HG02763 (cell line): ENCODE results near the gene NELL1.

ENCODE experiments used
- ATAC-seq: cut with Tn5 transposase; IDR thresholded peaks from one replicate; pipeline ENCODE4 v1.9.1; 2021; ENCODE audit warnings: mild to moderate bottlenecking, moderate library complexity; ENCODE audit not compliant: unreplicated experiment

NELL1 gene

DNA sequence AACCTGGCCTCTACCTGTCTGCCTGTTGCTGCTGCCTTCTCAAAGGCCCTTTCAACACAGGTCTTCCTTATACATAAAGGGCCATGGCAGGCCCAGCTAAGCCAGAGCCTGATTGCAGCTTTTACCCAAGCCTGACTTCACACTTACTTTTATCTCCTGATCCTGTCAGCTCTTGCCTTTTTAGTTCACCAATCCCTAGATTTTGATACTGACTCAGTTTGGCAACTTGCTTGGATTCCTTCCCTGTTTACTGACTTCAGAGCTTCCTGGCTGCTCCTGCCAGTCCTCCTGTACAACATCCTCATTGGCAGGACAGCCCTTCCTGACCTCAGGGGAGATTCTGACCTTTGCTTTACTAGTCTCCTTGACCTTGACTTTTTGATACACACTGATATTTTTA lies 195.2 kb downstream of the NELL1 start:
- no peak for ATAC-seq

DNA sequence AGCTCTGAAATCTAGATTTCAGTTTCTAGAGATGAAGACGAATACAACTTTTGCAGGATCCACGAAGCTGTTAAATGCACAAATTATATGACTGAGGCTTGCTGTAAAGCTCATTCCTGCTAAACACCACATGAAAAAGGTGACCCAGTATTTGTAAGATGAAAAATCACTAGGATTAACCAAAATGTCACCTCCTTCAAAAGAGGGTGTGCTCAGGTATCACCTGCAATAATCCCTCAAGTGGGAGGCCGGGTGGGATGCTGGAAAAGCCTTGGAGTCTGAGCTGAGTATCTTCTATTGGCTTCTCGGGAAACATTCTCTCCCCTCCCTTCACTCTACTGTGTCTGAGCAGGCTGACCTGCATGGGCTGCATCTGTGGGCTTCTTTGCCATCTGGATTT lies 195.8 kb downstream of the NELL1 start:
- no peak for ATAC-seq

DNA sequence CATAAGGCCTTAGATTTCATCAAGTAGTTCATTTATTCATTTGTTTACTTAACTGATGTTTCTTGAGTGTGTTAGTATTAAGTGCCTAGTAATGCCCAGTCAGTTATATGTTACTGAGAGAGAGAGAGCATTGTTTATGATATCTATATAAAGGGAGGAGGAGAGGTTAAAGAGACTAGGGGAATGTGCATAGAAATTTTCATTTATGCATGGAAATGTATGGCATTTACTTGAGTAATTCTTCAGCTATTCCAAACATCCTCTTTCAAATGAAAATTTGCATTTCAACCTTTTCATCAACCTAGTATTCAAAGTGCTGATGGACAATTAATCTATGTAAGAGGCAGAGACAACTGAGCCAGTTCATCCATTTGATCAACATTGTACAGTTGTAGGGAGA lies 199.7 kb downstream of the NELL1 start:
- ATAC-seq = no peak

DNA sequence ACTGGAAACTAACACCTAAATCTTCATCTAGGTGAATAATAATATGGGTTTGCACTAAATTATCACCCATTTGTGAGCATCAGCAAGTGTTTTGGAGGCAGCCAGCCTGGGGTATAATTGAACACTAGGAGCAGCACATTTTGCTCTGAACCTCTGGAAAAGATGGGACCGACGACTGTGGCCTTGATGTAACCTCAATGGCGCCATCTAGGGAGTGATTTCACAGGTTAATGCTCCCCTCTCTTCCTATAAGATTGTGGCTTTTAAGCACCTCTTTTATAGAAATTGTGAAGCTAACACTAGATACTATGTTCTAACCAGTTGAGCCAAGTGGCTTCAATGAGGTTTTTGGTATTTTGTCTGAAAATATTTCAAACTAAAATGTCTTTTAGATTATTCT lies 203.7 kb downstream of the NELL1 start:
- ATAC-seq = no peak

DNA sequence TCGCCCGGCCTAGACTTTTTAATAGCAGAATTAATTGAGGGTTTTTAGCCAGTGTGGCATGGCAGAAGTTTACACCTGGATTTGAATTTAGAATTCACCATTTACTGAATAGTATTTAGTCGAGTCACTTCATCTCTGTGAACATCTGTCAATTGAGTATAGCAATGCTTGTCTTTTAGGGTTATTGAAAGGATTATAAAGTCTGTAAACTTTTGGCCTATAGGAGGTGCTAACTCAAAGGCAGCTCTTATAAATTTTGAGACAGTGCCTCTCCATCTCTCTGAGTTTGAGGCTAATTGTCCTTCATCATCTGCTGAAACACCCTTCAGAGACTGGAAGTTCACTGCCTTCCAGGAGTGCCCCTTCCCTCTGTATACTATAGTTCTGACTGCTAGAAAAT lies 205.0 kb downstream of the NELL1 start:
- ATAC-seq = no peak

DNA sequence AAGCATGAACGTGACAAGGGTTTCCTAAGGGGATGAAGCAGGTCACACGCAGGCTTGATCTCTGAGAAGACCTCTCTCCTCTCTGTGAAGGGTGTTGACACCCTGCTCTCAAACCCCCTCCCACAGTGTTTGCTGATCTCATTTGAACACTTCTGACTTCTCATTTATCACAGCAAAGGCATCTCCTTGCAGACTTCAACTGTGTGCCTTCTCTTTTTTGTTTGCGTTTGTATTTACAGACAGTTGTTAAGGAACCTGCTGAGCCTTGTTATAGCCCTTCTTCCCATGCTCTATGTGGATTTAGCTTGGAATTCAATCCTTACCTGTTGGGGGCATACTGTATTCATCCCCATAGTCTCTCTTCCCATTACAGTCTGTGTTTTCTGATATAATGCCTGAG lies 206.5 kb downstream of the NELL1 start:
- no peak for ATAC-seq

DNA sequence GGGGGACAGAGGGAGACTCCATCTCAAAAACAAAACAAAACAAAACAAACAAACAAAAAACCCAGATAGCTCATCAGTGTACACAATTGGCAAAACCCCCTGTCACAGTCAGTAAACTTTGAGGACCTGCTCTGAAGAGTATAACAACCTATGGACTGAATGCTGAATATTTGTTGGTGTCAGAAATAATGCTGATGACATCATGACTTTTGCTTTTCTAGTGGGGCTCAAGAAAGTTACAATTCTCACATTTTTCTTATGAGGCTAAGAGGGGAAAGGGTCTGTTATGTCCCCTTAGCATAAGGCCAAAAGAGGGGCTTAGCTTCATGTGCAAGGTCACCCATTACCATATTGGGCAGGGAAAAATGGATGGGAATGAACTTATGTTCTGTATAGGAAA lies 207.4 kb downstream of the NELL1 start:
- ATAC-seq = no peak

GRCh38 chr11:20880094-20880493 lies 210.7 kb downstream of the NELL1 start:
- ATAC-seq = no peak

- no peak for ATAC-seq
Measured at GRCh38 chr11:20881328-20882079, 212.1 kb downstream of the NELL1 start.

DNA sequence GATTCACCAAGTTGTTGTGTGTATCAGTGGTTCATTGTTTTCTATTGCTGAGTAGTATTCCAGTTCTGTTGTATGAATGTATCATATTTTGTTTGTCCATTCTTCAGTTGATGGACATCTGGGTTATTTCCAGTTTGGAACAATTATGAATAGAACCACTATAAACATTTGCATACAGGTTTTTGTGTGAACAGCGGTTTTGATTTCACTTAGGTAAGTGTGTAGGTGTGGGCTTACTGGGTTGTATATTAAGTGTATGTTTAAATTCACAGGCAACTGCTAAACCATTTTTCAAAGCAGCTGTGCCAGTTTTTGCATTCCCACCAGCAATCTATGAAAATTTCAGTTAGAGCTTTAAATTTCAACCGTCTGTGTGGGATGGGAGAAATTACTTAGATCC lies 217.8 kb downstream of the NELL1 start:
- no peak for ATAC-seq

DNA sequence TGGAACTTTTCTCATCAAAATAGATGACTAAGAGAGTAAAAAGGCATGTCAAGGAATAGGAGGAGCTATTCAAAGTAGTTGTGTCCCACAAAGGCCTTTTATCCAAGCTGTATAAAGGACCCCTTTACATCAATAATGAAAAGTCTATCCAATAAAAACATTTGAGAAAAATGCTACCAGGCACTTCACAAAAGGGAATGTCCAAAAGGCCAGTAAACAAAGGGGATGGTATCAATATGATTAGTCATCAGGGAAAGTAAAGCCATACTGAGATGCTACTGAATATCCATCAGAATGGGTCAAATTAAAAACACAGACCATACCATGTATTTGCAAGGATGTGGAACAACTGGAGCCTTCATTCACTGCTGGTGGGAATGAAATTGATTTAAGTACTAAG lies 224.9 kb downstream of the NELL1 start:
- no peak for ATAC-seq

DNA sequence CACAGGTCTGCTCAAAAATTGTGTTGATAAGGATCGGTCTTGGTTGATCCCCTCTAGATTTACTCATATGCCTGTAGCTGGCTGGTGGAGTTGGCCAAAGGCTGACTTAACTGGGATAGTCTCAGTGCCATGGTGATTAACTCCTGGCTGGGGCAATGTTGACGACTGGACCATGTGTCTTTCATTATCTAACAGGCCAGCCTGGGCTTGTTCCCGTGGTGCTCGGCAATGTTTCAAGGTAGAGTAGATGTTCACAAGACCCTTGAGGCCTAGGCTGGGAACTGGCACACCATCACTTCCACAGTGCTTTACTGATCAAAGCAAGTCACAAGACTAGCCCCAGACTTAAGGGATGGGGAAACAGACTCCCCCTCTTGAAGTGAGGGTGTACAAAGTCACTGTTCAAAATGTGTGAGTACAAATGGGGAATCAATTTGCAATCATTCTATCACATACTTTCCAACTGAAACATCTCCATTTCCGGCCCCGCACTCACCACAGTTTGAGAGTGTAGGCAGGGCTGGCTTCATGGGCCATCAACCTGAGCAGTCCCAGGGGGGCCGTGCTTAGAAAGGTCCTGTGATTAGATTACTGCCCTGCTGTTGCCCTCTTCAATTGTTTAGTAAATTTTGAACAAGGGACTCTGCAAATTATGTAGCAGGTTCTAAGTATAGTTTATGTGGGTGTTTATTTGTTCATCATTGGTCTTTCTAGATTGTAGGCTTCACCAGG lies 240.8 kb downstream of the NELL1 start:
- ATAC-seq = no peak

- no peak for ATAC-seq
Measured at GRCh38 chr11:20910733-20911132, 241.3 kb downstream of the NELL1 start.

DNA sequence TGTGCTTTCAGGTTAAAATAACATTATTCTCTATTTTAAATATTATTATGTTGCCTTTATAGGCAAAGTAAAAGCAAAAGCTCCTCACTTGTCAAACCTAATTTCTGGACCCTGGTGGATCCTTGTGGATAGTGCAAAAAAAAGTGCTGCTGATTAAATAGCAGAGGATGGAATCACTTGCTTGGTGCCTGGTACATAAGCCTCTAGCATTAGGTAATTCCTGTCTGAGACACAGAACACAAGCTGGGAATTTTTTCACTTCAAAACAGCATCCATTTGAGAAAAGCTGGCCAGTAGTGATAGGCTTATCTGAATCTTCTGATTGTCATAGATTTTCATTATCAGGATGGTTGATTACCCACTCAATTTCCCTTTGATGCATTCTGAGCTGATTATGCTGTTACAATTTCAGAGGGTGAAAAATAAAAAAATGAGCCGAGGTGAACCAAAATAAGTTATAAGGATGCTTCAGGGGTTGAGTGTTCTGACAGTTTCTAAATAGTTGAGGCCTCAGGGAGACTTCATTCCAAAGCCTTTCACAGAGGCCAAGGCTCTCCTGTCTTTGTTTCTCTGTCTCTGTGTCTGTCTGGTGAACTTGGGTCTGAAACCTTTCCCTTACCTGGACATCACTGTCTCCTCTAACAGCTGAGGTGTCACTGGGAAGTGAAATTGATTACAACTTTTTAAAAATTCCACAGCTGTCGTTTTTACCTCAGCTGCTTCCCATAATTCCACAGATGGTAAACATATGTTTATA lies 242.9 kb downstream of the NELL1 start:
- no peak for ATAC-seq

GRCh38 chr11:20912922-20913512 lies 243.6 kb downstream of the NELL1 start:
- no peak for ATAC-seq

DNA sequence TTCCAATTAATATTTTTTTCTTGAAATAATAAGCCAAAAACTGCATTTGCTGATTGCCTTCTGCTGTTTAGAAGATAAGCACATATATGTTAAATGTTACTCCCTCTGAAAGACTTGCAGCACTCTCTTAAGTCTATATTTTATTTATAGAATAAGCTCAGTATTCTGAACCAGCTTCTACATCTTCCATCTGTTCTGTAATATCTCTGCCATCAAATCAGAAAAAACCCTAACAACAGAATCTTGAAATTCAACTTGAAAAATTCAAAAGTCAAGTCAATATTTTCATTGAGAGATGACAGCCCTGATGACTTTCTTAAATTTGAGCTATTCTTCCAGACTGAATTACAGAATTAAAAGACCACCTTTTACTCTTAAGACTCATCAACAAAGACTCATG lies 247.9 kb downstream of the NELL1 start:
- no peak for ATAC-seq

DNA sequence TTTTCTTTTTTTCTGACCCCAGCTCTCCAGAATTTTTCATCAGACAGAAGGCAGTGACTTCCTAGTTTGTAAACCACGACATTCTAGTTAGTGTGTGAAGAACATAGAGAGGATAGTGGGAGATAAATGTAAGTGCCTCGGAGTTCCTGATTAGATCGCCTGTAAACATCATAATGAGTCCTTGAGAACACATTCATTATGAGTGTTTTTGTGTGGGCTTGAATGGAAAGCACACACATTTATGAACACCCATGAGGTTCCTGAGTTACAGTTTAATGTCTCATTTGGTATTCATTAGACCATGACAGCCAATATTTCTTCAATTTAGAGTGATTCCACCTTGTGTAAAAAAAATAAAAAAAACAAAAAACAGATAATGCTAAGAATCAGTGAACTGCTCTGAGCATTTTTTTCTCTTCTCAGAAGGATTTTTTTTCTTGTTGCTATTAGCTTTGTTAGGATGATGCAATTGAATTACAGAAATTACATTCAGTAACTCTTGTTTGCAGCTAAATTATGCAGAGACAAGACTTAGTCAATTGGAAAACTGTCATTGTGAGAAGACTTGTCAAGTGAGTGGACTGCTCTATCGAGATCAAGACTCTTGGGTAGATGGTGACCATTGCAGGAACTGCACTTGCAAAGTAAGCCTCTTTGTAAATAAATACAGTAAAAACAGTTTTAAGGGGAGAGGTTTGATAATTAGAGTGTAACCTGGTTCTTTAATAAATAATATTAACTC lies 257.6 kb downstream of the NELL1 start:
- no peak for ATAC-seq

DNA sequence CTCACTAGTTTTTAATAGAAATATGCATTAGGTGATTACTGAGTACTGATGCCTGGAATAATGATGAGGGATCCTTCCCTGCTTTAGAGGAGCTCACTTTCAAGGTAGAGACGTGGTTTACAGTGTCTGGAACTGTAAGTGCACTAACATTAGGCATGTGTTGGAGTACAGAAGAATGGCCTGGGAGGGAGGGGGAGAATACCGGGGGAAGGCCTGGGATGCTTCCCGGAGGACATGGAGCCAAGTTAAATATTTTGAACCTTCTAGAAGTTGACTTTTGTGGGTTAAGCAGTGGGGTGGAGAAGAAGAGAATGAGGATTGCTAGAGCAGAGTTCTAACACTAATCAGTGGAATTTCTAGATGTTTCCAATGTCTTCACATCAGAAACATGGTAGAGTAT lies 261.6 kb downstream of the NELL1 start:
- no peak for ATAC-seq

GRCh38 chr11:20933086-20933485 lies 263.7 kb downstream of the NELL1 start:
- no peak for ATAC-seq

DNA sequence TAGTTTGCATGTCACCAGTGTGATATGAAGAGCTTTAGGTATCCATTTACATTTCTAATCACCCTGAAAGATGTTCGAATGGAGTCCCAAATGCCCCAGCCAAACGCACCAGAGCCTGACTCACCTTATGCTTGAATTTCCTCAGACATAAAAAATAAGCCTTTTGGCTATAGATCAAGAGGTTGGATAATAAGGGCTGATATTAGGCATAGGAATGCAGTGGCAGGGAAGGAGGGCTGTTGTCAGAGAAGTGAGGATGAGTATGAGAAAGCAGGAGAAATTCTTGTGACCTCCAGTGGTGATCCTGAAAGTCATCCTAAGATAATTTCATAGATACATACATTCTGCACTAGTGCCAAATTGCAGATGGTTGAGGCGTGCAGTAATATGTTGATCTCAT lies 264.6 kb downstream of the NELL1 start:
- ATAC-seq = no peak

DNA sequence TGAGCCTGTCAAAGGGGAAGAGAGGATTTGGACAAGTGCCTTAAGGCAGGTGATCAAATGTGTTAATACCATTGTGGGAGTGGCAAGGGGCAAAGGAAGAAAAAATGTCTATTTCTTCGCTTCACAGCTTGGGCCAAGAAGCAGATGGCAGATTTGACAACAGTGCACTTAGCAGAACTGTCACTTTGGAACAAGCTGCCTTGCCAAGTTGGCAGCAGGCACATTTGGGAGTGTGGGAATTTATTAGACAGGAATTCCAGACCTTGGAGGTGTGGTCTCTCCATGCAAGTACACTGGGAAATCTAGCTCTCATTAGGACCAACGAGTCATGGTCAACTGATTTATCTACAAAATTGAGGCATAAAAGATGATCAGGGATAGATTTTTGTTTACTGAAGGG lies 265.1 kb downstream of the NELL1 start:
- no peak for ATAC-seq
